ENCODE data around the gene RDH13.

GRCh38 chr19:55013596-55013995, 49.4 kb downstream of the RDH13 start:
- TF ChIP-seq CTCF (IDR thresholded peaks at IDR 0.05) = no peak
- TF ChIP-seq STAT6 (CRISPR knock-in tag; conservative IDR thresholded peaks at IDR 0.05; ENCODE audit: low read depth) = no peak
- TF ChIP-seq FOXK1 (CRISPR knock-in tag; IDR thresholded peaks at IDR 0.05) = no peak
- TF ChIP-seq MAX (CRISPR knock-in tag; IDR thresholded peaks at IDR 0.05) = no peak
- no peak for TF ChIP-seq E2F1 (CRISPR knock-in tag; IDR thresholded peaks at IDR 0.05)
- no peak for TF ChIP-seq GABPB1 (CRISPR knock-in tag; IDR thresholded peaks at IDR 0.05)
- TF ChIP-seq SMAD4 (CRISPR knock-in tag; IDR thresholded peaks at IDR 0.05) = no peak
- no peak for TF ChIP-seq RORB (CRISPR knock-in tag; IDR thresholded peaks at IDR 0.05)
- no peak for TF ChIP-seq CREB1 (CRISPR knock-in tag; IDR thresholded peaks at IDR 0.05)
